WTC11 (cell line): ENCODE results near the gene P2RY11.

Experiments used
- CTCF ChIP-seq: fragments of 200-600 bp; IDR thresholded peaks from 2 replicates; pipeline ENCODE4 v1.8.0; 2022; ENCODE audit warnings: antibody characterized with exemption
- FOXJ3 ChIP-seq: sonication (generic); formaldehyde crosslinking; IDR thresholded peaks from 2 replicates; pipeline ENCODE4 v1.9.0; 2021; ENCODE audit warnings: missing genetic modification reagents, mild to moderate bottlenecking, borderline replicate concordance
- FOXK1 ChIP-seq: sonication (generic); formaldehyde crosslinking; IDR thresholded peaks from 2 replicates; pipeline ENCODE4 v1.8.0; 2022; ENCODE audit warnings: mild to moderate bottlenecking, moderate library complexity, missing genetic modification reagents
- JUN ChIP-seq: sonication (generic); formaldehyde crosslinking; IDR thresholded peaks from 2 replicates; pipeline ENCODE4 v1.8.0; 2023; ENCODE audit warnings: mild to moderate bottlenecking, missing genetic modification reagents
- MAX ChIP-seq: sonication (generic); formaldehyde crosslinking; IDR thresholded peaks from 2 replicates; pipeline ENCODE4 v1.8.0; 2022; ENCODE audit warnings: mild to moderate bottlenecking, missing genetic modification reagents

- TF ChIP-seq CTCF (no peak), MAX (CRISPR knock-in tag) (no peak), JUN (CRISPR knock-in tag) (no peak), FOXK1 (no peak), FOXJ3 (CRISPR knock-in tag) (no peak)
Measured at GRCh38 chr19:10143681-10144080, 32.2 kb downstream of the P2RY11 start.
